Activated CD8-positive, alpha-beta memory T cell treated with anti-CD3 and anti-CD28 coated beads for 4 hours (primary cell): Measurements from ENCODE around the gene OR5B17.
"Not testable (repeated sequence)": the region's sequence is repeated elsewhere in the genome, so short reads cannot be mapped to it uniquely, and the experiment has no call there.

ENCODE experiments used
- DNase-seq, 2 donors: peaks; one replicate each; pipeline ENCODE4 v3.0.0-alpha.2; 2020; ENCODE audit warnings: low read depth in 2 of 2

OR5B17 gene

GRCh38 chr11:58358969-58359368 lies at the start of gene OR5B17:
Gene OR5B17 (minus strand): TSS chr11:58359069. CDS start chr11:58359069, 0 bp downstream.
- no peak for DNase-seq

DNA sequence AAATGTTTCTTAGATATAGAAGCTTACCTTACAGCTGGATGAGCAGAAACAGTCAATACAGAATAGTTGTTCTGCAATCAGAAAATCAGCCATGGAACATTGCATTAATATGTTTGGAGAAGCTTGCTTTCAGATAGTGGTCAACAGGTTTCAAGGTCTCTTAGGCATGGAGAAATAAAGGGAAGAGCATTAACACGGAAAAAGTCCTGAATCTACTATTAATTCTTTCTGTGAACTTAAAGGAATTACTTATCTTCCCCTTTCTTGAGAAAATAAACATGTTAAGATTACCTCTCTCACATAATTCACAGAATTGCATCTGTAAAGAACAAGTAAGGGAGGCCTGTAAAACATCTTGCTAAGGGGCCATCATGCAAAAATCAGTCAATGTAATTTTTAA lies 47.9 kb upstream of the OR5B17 start, which contains the start of gene OR5B3:
Gene OR5B3 (minus strand): TSS at position 101 of the 400 bp plus-strand sequence. CDS start 3,465 bp downstream, outside the sequence.
- DNase-seq = no peak

GRCh38 chr11:58399622-58400021 lies 40.8 kb upstream of the OR5B17 start:
- DNase-seq = not testable (repeated sequence)

- no peak for DNase-seq
Measured at GRCh38 chr11:58395581-58395980, 36.7 kb upstream of the OR5B17 start.

- DNase-seq = no peak
Measured at GRCh38 chr11:58394195-58394594, 35.3 kb upstream of the OR5B17 start.

DNA sequence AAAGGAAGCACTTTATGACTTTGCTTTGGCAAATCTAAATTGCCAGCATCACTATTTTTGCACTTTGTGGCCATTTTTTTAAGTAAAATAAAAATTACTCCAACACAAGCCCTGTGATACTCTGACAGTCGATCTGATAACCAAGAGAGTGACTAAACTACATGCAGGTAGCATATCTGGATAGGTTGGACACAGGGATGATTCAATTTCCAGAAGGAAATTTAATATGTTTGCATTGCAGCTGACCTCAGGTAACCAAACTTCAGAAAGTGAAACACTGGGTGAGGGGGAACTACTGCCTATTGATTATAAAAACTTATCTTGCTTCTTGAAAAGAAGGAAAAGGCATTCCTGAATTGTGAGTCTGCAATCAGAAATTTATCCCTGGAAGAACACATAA lies 33.9 kb upstream of the OR5B17 start:
- no peak for DNase-seq

GRCh38 chr11:58391879-58392278 lies 33.0 kb upstream of the OR5B17 start:
- DNase-seq = no peak

GRCh38 chr11:58390551-58391063 lies 31.7 kb upstream of the OR5B17 start:
- DNase-seq = no peak

DNA sequence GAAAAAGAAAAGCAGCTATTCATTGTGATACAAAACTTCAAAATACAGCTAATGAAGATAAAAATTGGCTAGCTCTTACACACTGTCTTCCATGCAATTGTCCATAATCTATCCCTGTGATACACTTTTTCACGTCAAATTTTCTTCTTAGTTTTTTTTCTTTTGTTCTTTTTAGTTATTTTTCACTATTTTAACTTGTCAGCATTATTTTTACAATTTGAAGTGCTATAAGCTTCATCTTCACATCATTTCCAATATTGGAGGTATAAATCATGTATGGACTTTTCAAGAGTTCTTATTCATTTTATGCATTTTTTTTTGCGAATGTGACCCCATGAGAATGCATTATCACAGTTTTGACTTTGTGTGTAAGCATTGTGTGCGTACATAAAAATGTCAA lies 4.1 kb downstream of the OR5B17 start:
- no peak for DNase-seq

- no peak for DNase-seq
Measured at GRCh38 chr11:58345204-58345603, 13.7 kb downstream of the OR5B17 start.

- DNase-seq = no peak
Measured at GRCh38 chr11:58334708-58335107, 24.2 kb downstream of the OR5B17 start.

DNA sequence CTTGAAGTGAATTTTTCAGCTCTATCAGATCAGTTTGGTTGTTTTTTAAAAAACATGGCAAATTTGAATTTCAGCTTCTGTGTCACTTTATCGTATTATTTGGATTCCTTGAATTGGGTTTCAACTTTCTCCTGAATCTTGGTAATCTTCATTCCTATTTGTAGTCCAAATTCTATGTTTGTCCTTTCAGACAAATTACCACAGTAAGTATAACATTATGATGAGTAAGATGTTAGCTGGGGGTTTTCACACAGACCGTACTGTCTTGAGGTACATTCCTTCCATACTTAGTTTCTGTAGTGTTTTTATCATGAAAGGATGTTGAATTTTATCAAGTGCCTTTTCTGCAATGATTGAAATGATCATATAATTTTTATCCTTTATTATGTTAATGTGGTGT lies 28.0 kb downstream of the OR5B17 start:
- DNase-seq = no peak

DNA sequence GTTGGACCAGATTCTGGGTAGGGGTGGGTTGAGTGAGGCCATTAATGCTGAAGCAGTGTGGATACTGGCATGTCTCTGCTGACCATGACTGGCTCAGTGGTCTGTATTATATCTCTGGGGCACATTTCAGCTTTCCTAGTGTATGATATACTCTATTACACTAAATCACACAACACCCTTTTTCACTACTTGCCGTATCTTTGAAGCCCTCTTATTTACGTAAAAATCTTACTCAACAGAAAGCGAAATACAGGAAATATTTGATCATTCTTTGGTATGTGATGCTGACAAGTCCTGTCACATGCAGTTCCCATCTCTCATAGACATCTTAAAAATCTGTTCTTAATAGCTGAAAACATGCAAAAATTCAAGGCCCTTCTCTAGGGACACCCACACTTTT lies 40.3 kb downstream of the OR5B17 start:
- DNase-seq = no peak

DNA sequence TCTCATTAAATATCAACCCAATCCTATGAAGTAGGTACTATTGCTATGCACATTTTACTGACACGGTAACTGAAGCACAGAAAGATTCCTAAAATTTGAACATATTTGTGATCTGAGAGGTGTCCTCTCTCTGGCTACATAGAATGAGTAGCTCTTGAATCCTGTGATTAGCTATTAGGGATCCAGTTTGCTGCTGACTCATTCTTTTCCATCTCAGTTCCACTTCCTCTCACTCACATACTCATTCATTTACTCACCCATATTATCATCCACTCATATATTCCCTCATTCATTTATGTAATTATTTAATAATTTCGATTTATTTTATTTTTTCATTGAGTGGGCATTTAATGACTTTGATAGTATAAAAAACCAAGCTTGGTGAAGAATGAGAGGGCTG lies 42.7 kb downstream of the OR5B17 start:
- no peak for DNase-seq
